Brain microvascular endothelial cell (primary cell): ENCODE data around the gene SCYGR8.

ENCODE experiments used
- DNase-seq: peaks from one replicate; pipeline ENCODE4 v3.0.0-alpha.2; 2020
- H3K27ac ChIP-seq: fragments of 250-450 bp; sonication (Bioruptor Pico); 2 replicates; pipeline ENCODE4 v1.5.1; 2020; ENCODE audit warnings: mild to moderate bottlenecking, moderate library complexity
- H3K27me3 ChIP-seq: fragments of 250-450 bp; sonication (Bioruptor Pico); replicated peaks from 2 replicates; pipeline ENCODE4 v1.5.1; 2020; ENCODE audit warnings: mild to moderate bottlenecking
- H3K36me3 ChIP-seq: fragments of 250-450 bp; sonication (Bioruptor Pico); replicated peaks from 2 replicates; pipeline ENCODE4 v1.5.1; 2020; ENCODE audit warnings: mild to moderate bottlenecking
- H3K4me3 ChIP-seq: 2 replicates; pipeline ENCODE4 v1.5.1; 2011; ENCODE audit warnings: low read depth, mild to moderate bottlenecking, control low read depth, low read length, moderate library complexity
- in situ Hi-C: cut with HindIII; loops from 2 replicates; pipeline ENCODE4 v1.10.0; 2017; ENCODE audit warnings: low sequenced_read_pairs, low pct_ligation_motif_present
- TF ChIP-seq, protein P1 (sequence below): IDR thresholded peaks from 2 replicates; pipeline ENCODE4 v1.5.1; 2011; ENCODE audit warnings: low read depth, mild to moderate bottlenecking, moderate library complexity, low read length, control low read depth, inconsistent platforms; ENCODE audit errors: missing control alignments

SCYGR8 gene

DNA sequence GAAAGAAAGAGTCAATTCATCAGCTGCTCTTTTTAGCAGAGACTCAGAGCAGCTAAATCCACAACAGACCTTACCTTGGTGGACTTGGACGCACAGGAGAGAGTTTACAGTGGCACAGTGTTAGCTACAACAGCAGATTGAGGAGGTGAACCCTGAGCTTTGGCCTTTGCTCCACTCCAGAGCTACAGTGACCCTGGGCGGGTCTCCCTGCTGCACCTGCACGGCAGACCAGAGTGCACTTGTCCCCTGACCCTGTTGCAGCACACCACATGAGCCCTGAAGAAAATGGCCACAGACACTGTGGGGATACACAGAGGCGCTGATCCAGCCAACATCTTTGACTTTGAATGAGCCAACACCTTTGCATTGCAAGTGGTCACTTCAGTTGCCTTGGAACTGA is 38.8 kb upstream of the SCYGR8 start:
- in situ Hi-C loops: no loop called here

DNA sequence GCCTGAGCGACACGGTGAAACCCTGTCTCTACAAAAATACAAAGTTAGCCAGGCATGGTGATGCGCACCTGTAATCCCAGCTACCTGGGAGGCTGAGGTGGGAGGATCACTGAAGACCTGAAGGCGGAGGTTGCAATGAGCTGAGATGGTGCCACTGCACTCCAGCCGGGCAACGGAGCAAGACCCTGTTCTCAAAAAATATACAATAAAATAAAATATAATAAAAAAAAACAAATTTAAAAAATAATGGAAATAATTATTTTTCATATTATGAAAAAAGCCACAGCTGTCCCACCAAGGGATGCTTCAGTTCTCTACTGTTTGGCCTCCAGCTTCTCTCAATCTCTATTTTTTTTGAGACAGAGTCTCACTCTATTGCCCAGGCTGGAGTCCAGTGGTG is 38.3 kb upstream of the SCYGR8 start:
- TF ChIP-seq, protein P1, sequence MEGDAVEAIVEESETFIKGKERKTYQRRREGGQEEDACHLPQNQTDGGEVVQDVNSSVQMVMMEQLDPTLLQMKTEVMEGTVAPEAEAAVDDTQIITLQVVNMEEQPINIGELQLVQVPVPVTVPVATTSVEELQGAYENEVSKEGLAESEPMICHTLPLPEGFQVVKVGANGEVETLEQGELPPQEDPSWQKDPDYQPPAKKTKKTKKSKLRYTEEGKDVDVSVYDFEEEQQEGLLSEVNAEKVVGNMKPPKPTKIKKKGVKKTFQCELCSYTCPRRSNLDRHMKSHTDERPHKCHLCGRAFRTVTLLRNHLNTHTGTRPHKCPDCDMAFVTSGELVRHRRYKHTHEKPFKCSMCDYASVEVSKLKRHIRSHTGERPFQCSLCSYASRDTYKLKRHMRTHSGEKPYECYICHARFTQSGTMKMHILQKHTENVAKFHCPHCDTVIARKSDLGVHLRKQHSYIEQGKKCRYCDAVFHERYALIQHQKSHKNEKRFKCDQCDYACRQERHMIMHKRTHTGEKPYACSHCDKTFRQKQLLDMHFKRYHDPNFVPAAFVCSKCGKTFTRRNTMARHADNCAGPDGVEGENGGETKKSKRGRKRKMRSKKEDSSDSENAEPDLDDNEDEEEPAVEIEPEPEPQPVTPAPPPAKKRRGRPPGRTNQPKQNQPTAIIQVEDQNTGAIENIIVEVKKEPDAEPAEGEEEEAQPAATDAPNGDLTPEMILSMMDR: no peak
- Histone ChIP-seq H3K27ac (no peak overlapping the region), H3K4me3 (no peak overlapping the region), H3K27me3 (no peaks in the 10 kb centered on the region), H3K36me3 (no peaks in the 10 kb centered on the region)
- in situ Hi-C loops: no loop called here
- DNase-seq: no peak

More for the DNA sequence above, 38.8 kb upstream of the SCYGR8 start:
- no peak for DNase-seq
- Histone ChIP-seq H3K4me3 (no peak overlapping the region), H3K27me3 (no peaks in the 10 kb centered on the region), H3K27ac (no peak overlapping the region), H3K36me3 (no peaks in the 10 kb centered on the region)
- TF ChIP-seq, protein P1: no peak

DNA sequence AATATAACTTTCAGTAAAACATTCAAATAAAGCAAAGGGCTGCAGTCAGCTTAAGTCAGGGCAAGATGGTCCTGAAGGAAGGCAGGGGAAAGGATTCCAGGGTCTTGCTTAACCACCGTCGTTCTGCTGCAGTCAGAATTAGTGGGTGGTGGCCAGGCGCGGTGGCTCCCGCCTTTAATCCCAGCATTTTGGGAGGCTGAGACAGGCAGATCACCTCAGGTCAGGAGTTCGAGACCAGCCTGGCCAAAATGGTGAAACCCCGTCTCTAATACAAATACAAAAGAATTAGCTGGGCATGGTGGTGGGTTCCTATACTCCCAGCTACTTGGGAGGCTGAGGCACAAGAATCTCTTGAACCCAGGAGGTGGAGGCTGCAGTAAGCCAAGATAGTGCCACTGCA is 34.7 kb upstream of the SCYGR8 start:
- DNase-seq: no peak
- in situ Hi-C loops: no loop called here
- H3K4me3 ChIP-seq: no peak overlapping the region
- no peaks in the 10 kb centered on the region for H3K36me3 ChIP-seq
- H3K27me3 ChIP-seq: no peaks in the 10 kb centered on the region
- TF ChIP-seq, protein P1: no peak
- H3K27ac ChIP-seq: no peak overlapping the region

DNA sequence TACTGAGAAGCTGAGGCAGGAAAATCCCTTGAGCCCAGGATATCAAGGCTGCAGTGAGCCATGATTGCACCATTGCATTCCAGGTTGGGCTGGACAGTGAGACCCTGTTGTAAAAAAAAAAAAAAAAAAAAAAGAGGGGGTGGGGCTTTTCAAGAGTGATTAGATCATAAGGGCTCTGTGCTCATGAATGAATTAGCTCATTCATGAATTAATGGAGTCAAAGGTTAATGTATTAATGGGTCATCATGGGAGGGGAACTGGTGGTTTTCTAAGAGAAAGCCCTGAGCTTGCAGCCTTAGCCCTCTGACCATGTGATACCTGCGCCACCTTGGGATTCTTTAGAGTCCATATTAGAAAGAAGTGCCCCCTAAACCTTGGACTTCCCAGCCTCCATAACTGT is 32.4 kb upstream of the SCYGR8 start:
- TF ChIP-seq, protein P1: no peak
- Histone ChIP-seq H3K36me3 (no peaks in the 10 kb centered on the region), H3K27ac (no peak overlapping the region), H3K4me3 (no peak overlapping the region), H3K27me3 (no peaks in the 10 kb centered on the region)
- no peak for DNase-seq
- in situ Hi-C loops: no loop called here

DNA sequence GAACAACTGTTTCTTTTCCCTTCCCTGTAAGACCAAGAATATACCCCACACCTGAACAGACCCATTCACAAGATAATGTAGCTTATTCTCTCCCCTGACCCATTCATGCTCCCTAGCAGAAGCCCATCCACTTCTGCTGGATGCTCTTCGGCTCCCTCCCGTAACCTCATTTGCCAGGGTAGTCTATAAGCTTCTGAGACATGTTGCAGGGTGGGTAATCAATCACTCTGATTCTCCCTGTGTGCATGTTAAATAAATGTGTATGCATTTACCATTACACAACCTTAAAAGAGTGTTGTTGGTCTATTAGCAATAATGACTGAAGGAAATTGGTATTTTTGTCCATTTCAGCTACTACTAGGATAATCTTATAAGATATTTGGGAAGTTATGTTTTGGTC is 29.2 kb upstream of the SCYGR8 start:
- H3K4me3 ChIP-seq: no peak overlapping the region
- no peaks in the 10 kb centered on the region for H3K27me3 ChIP-seq
- H3K27ac ChIP-seq: no peak overlapping the region
- H3K36me3 ChIP-seq: no peaks in the 10 kb centered on the region
- no peak for DNase-seq
- in situ Hi-C loops: no loop called here
- TF ChIP-seq, protein P1: no peak
